Measurements from ENCODE around the gene QTRT2.

Gene QTRT2

DNA sequence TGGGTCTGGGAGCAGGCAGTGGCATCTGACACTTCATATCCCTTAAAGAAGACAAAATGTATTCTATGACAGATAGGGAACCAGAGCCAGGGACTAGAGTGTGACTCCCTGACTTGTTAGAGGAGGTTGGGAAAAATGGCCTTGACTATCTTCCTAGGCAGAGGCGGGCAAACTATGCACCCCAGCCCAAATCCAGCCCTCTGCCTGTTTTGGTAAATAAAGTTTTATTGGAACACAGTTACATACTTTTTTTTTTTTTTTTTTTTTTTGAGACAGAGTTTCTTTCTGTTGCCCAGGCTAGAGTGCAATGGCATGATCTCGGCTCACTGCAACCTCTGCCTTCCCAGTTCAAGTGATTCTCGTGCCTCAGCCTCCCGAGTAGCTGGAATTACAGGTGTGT is 47.3 kb downstream of the QTRT2 start:
- TF ChIP-seq, protein P1, sequence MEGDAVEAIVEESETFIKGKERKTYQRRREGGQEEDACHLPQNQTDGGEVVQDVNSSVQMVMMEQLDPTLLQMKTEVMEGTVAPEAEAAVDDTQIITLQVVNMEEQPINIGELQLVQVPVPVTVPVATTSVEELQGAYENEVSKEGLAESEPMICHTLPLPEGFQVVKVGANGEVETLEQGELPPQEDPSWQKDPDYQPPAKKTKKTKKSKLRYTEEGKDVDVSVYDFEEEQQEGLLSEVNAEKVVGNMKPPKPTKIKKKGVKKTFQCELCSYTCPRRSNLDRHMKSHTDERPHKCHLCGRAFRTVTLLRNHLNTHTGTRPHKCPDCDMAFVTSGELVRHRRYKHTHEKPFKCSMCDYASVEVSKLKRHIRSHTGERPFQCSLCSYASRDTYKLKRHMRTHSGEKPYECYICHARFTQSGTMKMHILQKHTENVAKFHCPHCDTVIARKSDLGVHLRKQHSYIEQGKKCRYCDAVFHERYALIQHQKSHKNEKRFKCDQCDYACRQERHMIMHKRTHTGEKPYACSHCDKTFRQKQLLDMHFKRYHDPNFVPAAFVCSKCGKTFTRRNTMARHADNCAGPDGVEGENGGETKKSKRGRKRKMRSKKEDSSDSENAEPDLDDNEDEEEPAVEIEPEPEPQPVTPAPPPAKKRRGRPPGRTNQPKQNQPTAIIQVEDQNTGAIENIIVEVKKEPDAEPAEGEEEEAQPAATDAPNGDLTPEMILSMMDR (IDR thresholded peaks at IDR 0.05; ENCODE audit: control insufficient read depth, extremely low read depth, insufficient read depth): no peak
- no peak for DNase-seq (ENCODE audit: low read depth)
- no peak overlapping the region for H3K4me3 ChIP-seq (ENCODE audit: low read depth, low read length)

DNA sequence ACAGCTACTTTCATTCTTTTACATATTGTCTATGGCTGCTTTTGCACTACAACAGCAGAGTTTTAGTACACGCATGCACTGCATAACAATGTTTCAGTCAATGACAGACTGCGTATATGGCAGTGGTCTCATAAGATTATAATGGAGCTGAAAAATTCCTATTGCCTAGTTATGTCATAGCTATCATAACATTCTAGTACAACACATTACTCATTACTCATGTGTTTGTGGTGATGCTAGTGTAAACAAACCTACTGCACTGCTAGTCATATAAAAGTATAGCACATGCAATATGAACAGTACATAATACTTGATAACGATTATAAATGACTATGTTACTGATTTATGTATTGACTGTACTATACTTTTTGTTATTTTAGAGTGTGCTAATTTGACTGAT is 47.9 kb downstream of the QTRT2 start:
- peak; percentile 40 for DNase-seq (ENCODE audit: low read depth)
- TF ChIP-seq, protein P1 (IDR thresholded peaks at IDR 0.05; ENCODE audit: control insufficient read depth, extremely low read depth, insufficient read depth): no peak
- no peak overlapping the region for H3K4me3 ChIP-seq (ENCODE audit: low read depth, low read length)

DNA sequence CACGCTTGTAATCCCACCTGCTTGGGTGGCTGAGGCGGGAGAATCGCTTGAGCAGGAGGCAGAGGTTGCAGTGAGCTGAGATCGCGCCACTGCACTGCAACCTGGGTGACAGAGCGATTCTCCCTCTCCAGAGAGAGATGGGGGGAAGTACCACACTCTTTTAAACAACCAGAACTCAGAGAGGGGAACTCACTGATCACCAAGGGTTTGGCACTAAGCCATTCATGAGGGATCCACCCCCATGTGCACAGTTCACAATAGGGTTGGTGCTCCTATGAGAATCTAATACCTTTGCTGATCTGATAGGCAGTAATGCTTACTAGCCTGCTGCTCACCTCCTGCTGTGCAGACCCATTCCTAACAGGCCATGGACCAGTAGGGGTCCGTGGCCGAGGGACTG is 51.6 kb downstream of the QTRT2 start:
- H3K4me3 ChIP-seq (ENCODE audit: low read depth, low read length): no peak overlapping the region
- TF ChIP-seq, protein P1 (IDR thresholded peaks at IDR 0.05; ENCODE audit: control insufficient read depth, extremely low read depth, insufficient read depth): no peak
- no peak for DNase-seq (ENCODE audit: low read depth)

DNA sequence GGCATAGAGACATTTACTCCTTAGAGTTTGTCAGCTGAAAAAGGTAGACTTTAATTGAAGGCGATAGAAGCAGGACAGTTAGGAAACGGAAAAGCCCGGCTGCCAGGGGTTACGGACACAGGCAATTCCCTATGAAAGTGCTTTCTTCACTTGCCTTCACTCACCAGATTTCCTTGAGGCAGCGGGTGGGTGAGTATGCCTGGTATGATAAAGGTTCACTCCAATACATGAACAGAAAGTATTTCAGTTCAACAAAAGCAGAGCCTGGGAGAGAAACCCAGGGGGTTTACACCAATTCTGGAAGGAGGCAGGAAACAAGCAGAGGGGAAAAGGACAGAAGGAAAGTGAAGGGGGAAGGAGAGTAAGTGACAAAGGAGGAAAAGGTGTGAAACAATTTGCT is 53.9 kb downstream of the QTRT2 start:
- TF ChIP-seq, protein P1 (IDR thresholded peaks at IDR 0.05; ENCODE audit: control insufficient read depth, extremely low read depth, insufficient read depth): no peak
- H3K4me3 ChIP-seq (ENCODE audit: low read depth, low read length): no peak overlapping the region
- DNase-seq (ENCODE audit: low read depth): no peak

DNA sequence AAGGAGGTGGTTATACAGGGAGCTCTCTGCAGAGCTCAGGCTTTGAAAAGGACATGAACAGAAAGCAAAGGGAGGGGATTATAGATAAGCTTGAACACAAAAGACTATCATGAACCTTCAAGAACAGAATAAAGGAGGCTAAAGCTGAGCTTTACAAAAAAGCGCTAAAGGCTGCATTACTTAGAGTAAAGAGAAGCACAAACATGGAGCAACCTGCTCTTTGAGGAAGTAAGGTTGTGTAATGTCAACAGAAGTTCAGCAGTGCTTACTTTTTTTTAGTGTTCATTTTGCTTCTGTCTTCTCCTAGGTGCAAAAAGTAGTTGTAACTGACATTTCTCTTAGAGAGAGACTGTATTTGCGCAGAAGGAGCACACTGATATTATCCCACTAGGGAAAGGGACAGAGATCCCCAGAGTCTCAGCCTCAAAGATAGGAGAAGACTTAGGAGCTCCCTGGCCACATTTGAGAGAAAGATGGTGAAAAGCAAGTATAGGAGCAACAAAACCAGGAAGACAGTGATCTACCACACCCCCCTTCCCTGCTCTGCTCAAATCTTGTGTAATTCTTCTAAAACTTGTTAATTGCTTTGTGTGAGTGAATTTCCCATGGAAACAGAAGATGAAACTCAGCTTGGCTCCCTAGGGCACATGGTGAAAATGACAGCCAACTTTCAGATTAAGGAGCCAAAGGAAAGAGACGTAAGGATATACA is 54.7 kb downstream of the QTRT2 start:
- H3K4me3 ChIP-seq (ENCODE audit: low read depth, low read length): no peak overlapping the region
- DNase-seq (ENCODE audit: low read depth): no peak
- TF ChIP-seq, protein P1 (IDR thresholded peaks at IDR 0.05; ENCODE audit: control insufficient read depth, extremely low read depth, insufficient read depth): no peak

DNA sequence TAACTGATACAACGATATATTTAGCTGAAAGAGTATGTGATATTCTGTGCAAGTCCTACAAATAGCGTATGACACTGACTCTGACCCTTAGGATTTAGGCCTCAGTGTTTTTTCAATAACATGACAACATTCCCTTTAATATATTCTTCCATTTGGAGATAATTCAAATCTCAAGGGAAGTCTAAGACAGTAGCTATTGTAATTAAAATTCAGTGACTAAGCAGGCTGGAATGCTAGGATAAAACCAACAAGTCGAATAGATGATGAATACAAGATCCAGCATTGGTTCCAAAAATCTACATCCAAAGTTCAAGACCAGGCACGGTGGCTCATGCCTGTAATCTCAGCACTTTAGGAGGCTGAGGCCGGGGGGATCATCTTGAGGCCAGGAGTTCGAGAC is 56.2 kb downstream of the QTRT2 start:
- no peak overlapping the region for H3K4me3 ChIP-seq (ENCODE audit: low read depth, low read length)
- TF ChIP-seq, protein P1 (IDR thresholded peaks at IDR 0.05; ENCODE audit: control insufficient read depth, extremely low read depth, insufficient read depth): no peak
- DNase-seq (ENCODE audit: low read depth): no peak

DNA sequence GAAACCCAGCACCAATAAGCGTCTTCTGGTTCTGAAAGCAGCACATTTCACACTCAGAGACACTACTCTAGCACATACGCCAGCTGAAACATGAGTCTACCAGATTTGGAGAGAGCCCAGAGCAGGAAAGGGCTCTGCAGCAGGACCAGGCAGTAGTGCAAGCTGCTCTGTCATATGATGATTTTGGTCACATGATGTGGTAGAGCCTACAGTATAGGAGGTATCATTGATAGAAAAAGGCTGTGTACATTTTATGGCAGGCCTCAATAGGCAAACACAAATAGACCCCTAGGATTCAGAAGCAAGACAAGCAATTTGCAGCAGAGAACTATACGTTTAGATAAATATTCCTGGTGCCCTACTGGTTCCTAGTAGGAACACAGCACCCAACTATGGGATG is 58.2 kb downstream of the QTRT2 start:
- no peak for DNase-seq (ENCODE audit: low read depth)
- no peak overlapping the region for H3K4me3 ChIP-seq (ENCODE audit: low read depth, low read length)
- TF ChIP-seq, protein P1 (IDR thresholded peaks at IDR 0.05; ENCODE audit: control insufficient read depth, extremely low read depth, insufficient read depth): no peak

Measured in LNCaP clone FGC (cell line).